A549 treated with GW870086 at 1 μM for 4 hours (cell line): Measurements from ENCODE around the gene TRAP1. TPM values are rescaled to one million over a fixed set of nuclear protein-coding genes. Genes with fewer than 3 reads are reported as not detected.

ENCODE experiments used
- total RNA-seq: library from RNA; stranded (reverse); fragments of 200-300 nt; extraction: Qiagen RNA extraction; gene quantifications from 5 replicates; pipeline ENCODE4 v1.2.3, GENCODE V29; 2022; ENCODE audit warnings: low read depth

Gene TRAP1
- total RNA-seq, result 112 to 143 TPM (median 139 TPM) in 5 replicates

DNA sequence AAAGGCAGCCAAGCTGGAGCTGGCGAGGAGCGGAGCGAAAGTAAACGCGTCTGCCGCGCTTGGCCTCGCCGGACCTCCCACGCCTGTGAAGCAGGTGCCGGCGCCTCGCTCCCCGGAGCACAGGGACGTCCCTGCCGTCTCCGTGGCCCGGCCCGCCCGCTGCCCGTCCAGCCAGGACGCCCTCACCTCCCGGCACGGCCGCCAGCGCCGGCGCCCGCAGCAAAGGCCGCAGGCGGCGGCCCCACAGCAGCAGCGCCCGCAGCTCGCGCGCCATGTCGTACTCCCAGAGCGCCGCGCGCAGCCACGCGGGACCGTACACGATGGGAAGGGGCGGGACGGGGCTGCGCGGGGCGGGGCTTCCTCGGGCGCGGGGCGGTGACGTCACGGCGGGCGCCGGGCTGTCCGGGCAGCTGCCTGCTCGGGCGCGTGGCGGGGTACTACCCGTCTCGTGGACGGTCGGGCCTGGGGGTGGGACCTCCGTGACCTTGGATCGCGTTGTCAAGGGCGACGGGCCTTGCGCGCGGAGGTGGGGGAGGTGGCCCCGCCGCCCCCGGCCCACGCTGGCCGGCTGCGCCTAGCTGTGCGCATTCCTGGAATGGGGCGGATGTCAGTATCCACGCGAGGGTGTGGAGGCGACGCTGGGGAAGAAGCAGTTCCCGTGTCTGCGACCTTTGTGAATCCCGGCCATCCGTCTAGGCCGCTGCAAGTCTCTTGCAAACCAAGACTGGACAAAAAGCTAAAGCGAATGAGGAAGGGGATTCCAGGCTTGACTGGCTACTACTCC lies at the start of gene TRAP1:
Gene TRAP1 (minus strand): TSS at position 290 of the 784 bp plus-strand sequence. CDS start 16 bp downstream, at position 274.

DNA sequence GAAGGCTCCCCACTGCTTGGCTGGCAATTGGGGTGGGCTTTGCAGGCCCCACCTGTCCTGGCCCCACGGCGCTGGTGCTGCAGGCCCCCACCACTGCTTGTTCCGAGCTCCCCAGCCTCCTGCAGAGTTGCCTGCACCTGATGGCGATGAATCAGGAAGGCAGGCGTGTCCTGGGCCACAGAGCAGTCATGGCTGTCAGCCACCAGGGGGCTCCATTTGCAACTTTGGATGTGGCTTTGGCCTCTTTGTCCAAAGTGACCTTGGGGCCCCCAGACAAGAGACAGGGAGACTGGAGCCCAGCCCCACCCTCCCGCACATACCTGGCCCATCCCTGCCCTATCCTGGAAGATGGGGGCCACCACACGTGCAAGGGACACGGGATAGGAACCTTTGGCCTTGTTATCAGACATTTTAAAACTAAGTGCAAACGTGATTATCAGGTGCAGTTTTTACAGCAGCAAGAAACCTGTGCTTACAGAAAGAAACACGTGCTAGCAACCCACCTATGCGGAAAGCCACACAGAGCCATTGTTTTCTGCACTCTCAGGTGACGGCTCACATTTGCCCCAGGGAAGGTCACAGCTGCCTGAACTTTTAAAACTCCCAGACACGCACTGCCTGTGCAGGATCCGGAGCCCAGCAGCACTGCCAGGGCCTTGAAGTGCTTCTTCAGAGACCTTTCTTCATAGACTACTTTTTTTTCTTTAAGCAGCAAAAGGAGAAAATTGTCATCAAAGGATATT lies 62.9 kb downstream of the TRAP1 start, which contains the start of gene DNASE1:
Gene DNASE1 (plus strand): TSS at position 443 of the 743 bp plus-strand sequence. CDS start 683 bp downstream, outside the sequence.

DNA sequence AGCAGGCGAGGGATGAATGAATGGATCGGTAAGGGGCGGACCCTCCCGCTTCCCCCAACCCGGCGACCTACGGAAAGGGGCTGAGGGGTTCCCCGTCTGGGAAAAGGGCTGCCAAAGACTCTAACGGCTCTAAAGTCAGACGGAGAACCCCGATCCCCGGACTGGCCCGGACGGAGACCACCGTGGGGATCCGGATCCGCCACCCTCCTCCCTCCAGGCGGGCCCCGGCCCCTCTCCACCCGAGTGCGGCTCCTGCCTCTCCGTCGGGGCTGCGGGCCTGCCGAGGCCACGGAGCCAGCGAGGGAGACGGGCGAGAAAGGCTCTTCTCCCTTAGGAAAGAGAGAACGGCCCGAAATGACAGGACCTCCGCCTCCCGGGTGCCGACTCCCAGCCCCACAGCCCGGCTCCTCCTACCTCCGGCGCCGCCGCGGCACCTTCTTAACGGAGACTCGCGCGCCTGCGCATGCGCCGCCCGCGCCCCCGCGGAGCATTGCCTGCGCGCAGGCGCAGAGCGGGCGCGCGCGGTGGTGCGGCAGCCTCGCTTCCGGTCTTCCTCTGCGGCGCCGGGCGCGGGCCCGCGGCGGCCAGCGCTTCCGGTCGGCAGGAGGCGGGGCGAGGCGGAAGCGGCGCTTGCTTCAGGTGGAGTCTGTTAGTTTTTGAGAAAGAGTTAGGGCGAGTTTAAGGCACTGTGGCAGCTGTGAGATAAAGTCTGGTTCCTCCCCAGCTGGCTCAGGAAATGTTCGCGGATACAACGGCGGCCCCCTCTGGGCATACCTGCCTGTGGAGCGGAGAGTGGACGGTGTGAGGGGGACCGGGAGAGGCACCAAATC lies 106.0 kb downstream of the TRAP1 start, which contains the start of gene SLX4:
Gene SLX4 (minus strand): TSS at position 461 of the 830 bp plus-strand sequence. CDS start 2,642 bp downstream, outside the sequence.

Other genes with a start within 250 kb of the TRAP1 start
- not detected in 5 replicates for gene C16orf90, start 222.0 kb downstream of the TRAP1 start, total RNA-seq
- gene CLUAP1, start 216.5 kb downstream of the TRAP1 start, total RNA-seq, result 16.6 to 21.5 TPM (median 18.3 TPM) in 5 replicates
- 0.03 to 0.15 TPM in 2 of 5 replicates, not detected in the others for gene NLRC3, start 140.1 kb downstream of the TRAP1 start, total RNA-seq
- gene SLX4, start 105.9 kb downstream of the TRAP1 start, total RNA-seq, result 3.7 to 5.7 TPM (median 4.6 TPM) in 5 replicates
- gene DNASE1, start 62.8 kb downstream of the TRAP1 start, total RNA-seq, result 1.9 to 4.3 TPM (median 3.7 TPM) in 5 replicates
- 12.7 to 20.1 TPM (median 16.2 TPM) in 5 replicates for gene CREBBP, start 163.2 kb upstream of the TRAP1 start, total RNA-seq